GM12892 (cell line): ENCODE results near the gene CADPS.

Experiments used
- POLR2A ChIP-seq: IDR thresholded peaks from 2 replicates; pipeline ENCODE4 v1.6.1; 2011; ENCODE audit warnings: low read depth, low read length, control low read depth
- POLR2AphosphoS5 ChIP-seq: IDR thresholded peaks from 2 replicates; pipeline ENCODE4 v1.6.1; 2011; ENCODE audit warnings: low read depth, low read length, control low read depth

GRCh38 chr3:62370858-62371719 is 504.1 kb downstream of the CADPS start:
- TF ChIP-seq POLR2AphosphoS5 (no peak), POLR2A (no peak)
